ENCODE measurements around the gene POLE4.

The POLE4 gene

DNA sequence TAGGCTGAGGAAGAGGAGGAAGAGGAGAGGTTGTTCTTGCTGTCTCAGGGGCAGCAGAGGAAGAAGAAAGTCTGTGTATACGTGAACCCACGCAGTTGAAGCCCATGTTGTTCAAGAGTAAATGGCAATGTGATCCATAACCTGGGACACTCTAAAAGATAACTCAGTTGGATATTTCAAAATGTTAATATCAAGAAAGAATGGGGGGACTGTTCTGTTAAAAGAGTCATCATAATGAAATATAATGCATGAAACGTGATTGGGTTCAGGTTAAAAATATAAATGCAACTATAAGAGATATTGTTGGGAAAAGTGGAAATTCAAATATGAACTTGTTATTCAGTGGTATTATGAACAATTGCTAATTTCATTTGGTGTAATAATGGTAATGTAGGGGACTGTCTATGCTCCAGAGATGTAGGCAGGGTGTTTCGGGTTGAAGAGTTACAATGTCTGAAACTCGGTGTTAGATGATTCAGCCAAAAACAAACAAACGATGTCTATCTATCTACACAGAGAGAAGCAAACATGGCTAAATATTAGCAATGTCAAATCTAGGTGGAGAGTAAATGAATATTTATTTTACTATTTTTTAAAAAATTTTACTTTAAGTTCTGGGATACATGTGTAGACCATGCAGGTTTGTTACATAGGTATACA is 21.1 kb upstream of the POLE4 start:
- DNase-seq: no peak
- in situ Hi-C loops (cut with HindIII; ENCODE audit: low pct_ligation_motif_present, low pct_unique_long_range_greater_than_20kb, low sequenced_read_pairs): no loop called here

DNA sequence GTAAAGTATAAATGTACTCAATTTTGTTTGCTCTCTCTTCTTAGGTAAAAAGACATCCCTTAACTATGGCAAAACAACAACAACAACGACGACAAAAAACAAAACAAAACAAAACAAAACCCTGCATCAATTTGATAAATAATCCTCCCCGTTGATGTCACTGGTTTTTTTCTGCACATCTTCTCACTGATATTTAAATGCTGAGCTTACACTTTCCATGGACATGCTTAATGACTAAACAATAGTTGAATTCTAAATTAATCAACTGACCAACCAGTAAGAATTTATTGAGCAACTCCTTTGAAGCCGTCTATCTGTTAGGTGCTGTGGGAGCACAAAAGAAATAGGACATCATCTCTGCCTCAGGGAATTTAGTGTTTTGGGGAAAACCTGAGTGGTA is 20.2 kb upstream of the POLE4 start:
- in situ Hi-C loops (cut with HindIII; ENCODE audit: low pct_ligation_motif_present, low pct_unique_long_range_greater_than_20kb, low sequenced_read_pairs): no loop called here
- no peak for DNase-seq

DNA sequence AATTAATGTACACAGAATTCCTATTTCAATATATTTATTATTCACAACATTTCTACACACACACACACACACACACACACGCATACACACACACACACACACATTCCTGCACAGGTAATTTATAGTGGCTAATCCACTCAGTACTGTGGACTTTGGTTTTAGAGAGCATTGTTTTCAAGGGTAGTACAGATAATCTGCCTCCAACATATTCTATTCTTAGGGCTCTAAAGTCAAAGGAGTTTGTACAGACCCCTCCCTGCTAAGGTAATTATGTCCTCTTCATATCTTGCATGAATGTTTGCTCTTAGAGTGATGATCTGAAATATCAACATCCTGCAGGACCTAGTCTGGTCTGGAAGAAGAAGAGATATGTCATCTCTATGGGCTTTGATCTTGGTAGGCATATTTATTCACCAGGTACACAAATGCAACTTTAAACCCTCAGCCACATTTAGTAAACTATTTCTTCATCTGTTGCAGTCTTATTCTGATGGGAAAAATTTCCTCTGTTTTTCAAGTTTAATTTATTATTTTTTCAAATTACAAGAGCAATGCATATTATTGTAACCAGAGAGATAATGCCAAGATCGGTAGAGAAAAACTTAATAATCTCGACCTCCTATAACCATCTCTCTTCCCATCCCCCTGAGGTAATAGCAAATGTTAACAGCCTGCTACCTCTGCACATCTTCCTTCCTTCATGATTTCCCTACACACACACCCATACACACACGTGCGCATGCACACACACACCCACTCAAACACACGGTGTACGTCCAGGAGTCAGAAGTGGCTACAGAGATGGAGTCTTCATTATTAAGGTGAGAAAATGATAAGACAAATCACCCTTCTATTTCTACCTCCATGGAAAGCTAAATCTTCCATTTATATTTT is 18.3 kb upstream of the POLE4 start:
- in situ Hi-C loops (cut with HindIII; ENCODE audit: low pct_ligation_motif_present, low pct_unique_long_range_greater_than_20kb, low sequenced_read_pairs): no loop called here
- DNase-seq: no peak

DNA sequence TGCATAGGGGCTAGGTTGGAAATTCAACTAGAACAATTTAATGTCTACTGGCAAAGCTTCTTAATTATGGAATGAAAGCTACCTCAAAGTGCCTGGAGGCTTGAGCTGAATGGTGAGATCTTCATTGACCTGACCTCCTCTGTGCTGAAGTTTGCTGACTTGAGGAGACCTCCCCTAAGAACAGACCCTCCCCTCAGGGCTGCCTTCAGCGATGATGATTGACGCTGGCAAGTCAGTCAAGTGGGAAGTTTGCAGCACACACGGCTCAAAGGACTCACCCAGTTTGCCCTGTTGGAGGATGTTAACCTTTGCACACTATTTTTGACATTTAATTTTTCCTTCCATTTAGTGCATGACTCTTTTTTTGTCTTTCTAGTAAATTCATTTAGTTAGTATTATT is 17.2 kb upstream of the POLE4 start:
- no peak for DNase-seq
- in situ Hi-C loops (cut with HindIII; ENCODE audit: low pct_ligation_motif_present, low pct_unique_long_range_greater_than_20kb, low sequenced_read_pairs): no loop called here

DNA sequence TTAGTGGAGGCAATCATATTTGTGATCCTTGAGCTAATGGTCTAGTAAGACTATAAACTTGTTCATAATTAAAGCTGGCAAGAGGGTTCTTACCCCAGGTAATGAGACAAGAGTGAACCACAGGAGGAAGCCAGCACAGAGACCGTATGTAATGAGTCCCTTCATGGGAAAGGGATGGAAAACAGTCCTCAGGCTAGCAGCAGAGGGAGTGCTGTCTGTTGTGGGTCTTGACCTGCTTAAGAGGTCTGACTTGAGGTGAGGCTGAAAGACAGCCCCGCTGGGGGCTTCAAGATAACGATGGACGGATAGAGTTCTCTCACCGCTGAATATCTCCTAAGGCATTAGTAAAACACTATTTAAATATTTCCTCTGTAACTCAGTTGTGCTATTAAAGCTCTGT is 16.2 kb upstream of the POLE4 start:
- no peak for DNase-seq
- in situ Hi-C loops (cut with HindIII; ENCODE audit: low pct_ligation_motif_present, low pct_unique_long_range_greater_than_20kb, low sequenced_read_pairs): no loop called here

DNA sequence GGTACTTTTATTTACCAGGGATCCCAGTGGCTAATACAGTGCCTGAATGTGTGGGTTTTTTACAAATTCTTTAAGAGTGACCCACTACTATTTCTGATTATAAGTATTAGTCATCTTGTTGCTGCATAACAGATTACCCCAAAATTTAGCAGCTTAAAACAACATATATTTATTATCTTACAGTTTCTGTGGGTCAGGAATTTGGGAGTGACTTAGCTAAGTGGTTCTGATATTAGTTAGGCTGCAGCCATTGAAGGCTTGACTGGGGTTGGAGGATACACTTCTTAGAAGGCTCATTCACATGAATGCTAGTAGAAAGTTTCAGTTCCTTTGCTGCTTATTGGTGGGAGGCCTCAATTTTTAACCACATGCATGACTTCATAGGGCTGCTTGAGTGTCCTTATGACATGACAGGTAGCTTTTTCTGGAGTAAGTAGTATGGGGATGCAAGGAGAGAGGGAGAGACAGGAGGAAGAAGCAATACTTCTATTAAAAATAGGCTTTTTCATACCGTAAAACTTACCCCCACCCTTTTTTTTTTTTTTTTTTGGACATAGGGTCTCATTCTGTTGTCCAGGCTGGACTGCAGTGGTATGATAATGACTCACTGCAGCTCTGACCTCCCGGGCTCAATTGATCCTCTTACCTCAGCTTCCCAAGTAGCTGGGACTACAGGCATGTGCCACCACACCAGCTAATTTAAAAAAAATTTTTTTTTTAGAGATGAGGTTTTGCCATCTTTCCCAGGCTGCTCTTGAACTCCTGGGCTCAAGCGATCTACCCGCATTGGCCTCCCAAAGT is 13.3 kb upstream of the POLE4 start:
- in situ Hi-C loops (cut with HindIII; ENCODE audit: low pct_ligation_motif_present, low pct_unique_long_range_greater_than_20kb, low sequenced_read_pairs): no loop called here

DNA sequence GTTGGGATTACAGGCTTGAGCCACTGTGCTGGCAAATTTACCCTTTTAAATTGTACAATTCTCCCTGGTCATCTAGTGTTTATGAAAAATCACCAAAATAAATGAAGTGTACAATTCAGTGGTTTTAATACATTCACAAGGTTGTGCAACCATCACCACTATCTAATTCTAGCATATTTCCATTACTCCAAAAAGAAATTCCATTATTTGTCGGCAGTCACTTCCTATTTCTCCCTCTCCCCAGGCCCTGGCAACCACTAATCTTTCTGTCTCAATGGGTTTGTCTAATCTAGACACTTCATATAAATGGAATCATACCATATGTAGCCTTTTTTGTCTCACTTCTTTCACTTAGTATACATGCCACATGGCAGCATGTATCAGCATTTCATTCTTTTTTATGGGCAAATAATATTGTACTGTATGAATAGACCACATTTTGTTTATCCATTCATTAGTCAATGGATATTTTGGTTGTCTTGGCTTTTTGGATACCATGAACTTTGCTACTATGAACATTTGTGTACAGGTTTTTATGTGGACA is 12.6 kb upstream of the POLE4 start:
- in situ Hi-C loops (cut with HindIII; ENCODE audit: low pct_ligation_motif_present, low pct_unique_long_range_greater_than_20kb, low sequenced_read_pairs): no loop called here
- DNase-seq: no peak

More for the DNA sequence above, 13.3 kb upstream of the POLE4 start:
- no peak for DNase-seq

DNA sequence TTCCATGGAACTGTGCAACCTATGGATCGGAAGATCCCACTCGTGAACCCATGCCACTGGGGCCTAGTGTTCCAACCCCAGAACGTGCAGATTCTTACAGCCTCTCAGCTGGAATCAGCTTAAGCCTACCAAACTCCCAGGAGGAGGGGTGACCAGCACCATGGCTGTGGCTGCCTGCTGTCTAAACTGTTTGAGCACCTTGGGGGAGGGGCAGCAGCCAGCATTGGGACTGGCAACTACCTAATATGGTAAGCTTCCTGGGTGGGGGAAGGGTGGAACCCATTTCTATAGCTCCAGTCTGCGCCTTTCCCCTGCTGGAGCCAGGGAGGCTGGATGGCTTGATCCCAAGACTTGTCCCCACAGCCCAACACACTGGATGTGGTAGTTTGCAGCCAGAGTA is 10.7 kb upstream of the POLE4 start:
- in situ Hi-C loops (cut with HindIII; ENCODE audit: low pct_ligation_motif_present, low pct_unique_long_range_greater_than_20kb, low sequenced_read_pairs): no loop called here
- no peak for DNase-seq

DNA sequence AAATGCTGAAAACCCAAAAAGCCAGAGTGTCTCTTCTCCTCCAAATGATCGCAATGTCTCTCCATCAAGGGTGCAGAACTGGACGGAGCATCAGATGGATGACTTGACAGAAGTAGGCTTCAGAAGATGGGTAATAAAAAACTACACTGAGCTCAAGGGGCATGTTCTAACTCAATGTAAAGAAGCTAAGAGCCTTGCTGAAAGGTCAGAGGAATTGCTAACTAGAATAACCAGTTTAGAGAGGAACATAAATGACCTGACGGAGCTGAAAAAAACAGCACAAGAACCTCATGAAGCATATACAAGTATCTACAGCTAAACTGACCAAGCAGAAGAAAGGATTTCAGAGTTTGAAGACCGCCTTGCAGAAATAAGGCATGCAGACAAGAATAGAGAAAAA is 9.7 kb upstream of the POLE4 start:
- in situ Hi-C loops (cut with HindIII; ENCODE audit: low pct_ligation_motif_present, low pct_unique_long_range_greater_than_20kb, low sequenced_read_pairs): no loop called here
- no peak for DNase-seq

DNA sequence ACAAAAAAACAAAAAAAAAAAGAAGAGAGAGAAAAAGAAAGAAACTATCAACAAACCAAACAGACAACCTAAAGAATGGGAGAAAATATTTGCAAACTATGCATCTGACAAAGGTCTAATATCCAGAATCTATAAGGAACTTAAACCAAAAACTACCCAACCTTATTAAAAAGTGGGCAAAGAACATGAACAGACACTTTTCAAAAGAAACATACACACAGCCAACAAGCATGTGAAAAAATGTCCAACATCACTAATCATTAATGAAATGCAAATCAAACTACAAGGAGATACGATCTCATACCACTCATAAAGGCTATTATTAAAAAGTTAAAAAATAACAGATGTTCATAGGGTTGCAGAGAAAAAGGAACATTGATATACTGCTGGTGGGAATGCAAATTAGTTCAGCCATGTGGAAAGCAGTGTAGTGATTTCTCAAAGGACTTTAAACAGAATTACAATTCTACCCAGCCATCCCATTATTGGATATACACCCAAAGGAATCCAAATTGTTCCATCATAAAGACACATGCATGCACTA is 7.2 kb upstream of the POLE4 start:
- no peak for DNase-seq
- in situ Hi-C loops (cut with HindIII; ENCODE audit: low pct_ligation_motif_present, low pct_unique_long_range_greater_than_20kb, low sequenced_read_pairs): no loop called here

DNA sequence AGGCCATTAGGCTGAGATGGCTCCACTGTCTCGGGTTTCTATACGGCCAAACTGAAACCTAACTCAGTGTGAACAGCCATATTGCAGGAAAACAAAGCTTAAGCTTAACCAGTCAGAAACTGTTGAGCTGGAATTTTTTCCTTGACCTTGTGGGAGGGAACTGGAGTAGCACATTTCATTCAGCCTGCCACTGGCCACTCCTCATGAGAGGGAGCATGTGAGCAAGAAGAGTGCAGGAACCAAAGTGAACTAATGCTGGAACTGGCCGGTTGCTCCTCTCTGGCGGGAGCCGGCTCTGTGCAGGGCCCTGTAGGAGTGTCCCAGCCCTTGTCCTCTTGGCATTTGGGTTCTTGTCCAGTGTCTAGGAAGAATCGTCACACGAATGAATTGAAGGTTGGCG is 5.9 kb upstream of the POLE4 start:
- in situ Hi-C loops (cut with HindIII; ENCODE audit: low pct_ligation_motif_present, low pct_unique_long_range_greater_than_20kb, low sequenced_read_pairs): no loop called here
- peak; percentile 15 for DNase-seq

DNA sequence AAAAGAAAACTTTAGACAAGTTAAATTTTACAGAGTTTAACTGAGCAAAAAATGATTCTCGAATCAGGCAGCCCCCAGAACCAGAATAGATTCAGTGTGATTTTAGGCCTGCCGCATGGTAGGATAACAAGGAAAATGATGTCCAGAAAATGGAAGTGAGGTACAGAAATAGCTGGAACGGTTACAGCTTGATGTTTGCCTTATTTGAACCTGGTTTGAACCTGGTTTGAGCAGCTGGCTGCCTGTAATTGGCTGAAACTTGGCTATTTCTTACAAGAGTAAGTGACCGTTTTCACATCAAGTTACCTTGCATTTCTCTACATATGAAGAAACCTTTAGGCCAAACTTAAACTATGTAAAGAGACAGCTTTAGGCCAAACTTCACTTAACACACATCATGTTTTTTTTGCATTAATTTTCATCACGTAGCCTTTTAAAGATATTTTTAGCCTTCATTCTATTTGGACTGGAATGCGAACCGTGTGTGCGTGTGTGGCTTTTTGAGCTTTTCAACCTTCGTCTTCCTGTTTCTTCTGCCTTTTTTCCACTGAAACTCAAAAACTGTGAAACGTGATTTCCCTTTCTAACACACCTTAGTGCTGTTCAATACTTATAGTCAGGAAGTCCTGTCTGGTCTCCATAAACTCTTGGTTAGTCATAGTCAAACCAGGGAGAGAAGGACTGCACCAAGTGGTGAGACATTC is 4.5 kb upstream of the POLE4 start:
- in situ Hi-C loops (cut with HindIII; ENCODE audit: low pct_ligation_motif_present, low pct_unique_long_range_greater_than_20kb, low sequenced_read_pairs): no loop called here
- DNase-seq: no peak

DNA sequence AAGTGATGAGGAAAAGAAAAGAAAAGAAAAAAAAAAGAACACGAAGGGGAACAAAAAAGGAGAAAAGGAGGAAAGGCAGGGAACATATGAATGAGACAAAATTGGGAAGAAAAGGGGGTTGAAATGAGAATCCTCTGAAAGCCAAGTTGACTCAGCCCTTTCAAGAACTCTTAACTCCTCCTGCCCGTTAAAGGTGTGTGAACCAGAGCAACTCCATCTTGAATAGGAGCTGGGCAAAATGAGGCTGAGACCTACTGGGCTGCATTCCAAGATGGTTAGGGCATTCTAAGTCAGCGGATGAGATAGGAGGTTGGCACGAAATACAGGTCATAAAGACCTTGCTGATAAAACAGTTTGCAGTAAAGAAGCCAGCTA is 4.0 kb upstream of the POLE4 start:
- no peak for DNase-seq
- in situ Hi-C loops (cut with HindIII; ENCODE audit: low pct_ligation_motif_present, low pct_unique_long_range_greater_than_20kb, low sequenced_read_pairs): no loop called here

DNA sequence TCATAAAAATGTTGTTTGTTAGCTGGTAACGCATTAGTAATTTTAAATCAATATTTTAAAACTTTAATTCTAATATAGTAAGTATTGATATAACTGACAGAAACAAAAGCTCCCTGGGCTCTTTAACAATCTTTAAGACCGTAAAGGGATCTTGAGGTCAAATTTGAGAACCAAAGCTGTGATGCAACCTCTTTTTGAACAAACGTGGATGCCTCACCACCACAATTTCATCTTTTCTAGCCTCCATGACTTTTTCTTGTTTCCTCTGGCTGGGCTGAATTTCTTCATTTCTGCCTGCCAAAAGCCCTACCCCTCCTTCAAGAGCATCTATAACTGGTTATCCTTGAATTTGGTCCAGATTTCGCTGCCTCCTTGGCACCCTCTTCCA is 563 bp upstream of the POLE4 start:
- no peak for DNase-seq
- in situ Hi-C loops (cut with HindIII; ENCODE audit: low pct_ligation_motif_present, low pct_unique_long_range_greater_than_20kb, low sequenced_read_pairs): no loop called here

DNA sequence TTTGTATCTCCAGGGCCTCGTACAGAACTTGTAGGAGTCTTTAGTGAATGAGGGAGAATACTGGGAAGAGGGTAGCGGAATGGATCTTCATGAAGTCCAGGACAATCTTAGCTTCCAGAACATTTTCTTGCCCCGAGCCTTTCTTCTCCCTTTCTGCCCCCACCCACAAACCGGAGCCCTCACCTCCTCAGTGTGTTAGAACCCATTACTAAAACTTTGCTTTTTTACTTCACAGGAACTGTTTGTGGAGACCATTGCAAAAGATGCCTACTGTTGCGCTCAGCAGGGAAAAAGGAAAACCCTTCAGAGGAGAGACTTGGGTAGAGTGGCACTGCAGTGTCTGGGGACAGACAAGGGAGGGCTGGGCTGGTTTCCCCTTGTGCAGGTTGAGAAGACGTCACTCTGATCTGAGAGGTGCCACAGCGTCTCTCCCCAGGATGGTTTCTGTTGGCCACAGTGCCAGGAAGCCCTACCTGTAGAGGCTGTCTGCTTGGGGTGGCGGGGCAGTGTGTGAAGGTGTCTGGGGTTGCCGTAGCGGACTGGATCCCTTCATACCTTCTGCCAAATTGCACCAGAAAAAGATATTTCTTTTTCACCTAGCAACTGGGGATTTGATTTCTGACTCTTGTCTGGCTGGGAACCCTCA is 786 bp downstream of the POLE4 start:
- in situ Hi-C loops (cut with HindIII; ENCODE audit: low pct_ligation_motif_present, low pct_unique_long_range_greater_than_20kb, low sequenced_read_pairs): no loop called here
- DNase-seq: no peak

DNA sequence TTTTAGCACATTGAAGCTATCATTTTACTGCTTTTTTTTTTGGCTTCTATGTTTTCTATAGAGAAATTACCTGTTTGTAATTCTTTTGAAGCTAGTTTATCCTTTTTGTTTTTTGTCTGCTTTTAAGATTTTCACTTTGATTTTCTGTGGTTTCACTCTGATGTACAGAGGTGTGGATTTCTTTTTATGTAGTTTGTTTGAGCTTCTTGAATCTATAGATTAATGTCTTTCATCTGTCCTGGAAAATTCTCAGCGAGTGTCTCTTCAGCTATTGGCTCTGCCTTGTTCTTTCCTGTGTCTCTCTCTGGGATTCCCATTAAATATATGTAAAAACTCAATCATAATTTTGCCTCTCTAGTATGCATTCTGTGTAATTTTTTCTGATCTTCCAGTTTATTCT is 8.4 kb downstream of the POLE4 start:
- no peak for DNase-seq
- in situ Hi-C loops (cut with HindIII; ENCODE audit: low pct_ligation_motif_present, low pct_unique_long_range_greater_than_20kb, low sequenced_read_pairs): no loop called here

DNA sequence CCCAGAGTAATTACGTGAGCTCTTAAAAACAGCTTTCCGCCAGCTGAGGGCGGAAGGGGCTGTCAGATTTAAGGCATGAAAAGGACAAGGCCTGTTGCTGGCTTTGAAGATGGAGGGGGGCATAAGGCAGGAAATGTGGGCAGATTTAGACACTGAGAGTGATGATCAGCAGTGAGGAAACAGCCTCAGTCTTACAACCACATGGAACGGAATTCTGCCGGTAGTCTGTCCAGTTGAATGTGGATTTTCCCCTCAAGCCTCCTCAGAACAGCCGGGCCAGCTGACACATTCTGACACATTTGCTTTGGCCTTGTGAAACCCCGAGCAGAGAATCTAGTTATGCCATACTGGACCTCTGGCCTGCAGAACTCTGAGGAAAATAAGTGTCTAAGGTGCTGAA is 16.6 kb downstream of the POLE4 start:
- in situ Hi-C loops (cut with HindIII; ENCODE audit: low pct_ligation_motif_present, low pct_unique_long_range_greater_than_20kb, low sequenced_read_pairs): no loop called here
- no peak for DNase-seq

DNA sequence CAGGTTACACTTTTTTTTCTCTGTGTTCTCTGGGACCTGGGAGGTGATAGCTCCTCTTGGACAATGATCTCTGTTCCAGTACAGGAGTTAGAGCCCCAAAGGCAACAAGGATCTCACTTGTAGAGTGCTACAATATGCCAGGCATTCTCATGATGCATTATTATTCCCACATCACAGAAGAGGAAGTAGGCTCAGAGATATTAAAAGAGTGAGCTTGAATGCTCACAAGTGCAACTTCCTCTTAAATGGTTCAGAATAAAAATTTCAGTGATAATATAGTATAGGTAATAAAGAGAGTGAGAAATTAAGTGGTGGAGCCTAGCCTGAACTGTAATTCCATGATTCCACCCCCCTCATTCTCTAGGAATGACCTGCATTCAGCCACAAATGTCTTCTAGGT is 21.4 kb downstream of the POLE4 start:
- in situ Hi-C loops (cut with HindIII; ENCODE audit: low pct_ligation_motif_present, low pct_unique_long_range_greater_than_20kb, low sequenced_read_pairs): no loop called here
- no peak for DNase-seq
